Chondrocyte (in vitro differentiated cells): ENCODE measurements around the gene KRT7. TPM values are rescaled to one million over a fixed set of nuclear protein-coding genes. Genes with fewer than 3 reads are reported as not detected.

Source experiments
- DNase-seq: peaks from one replicate; pipeline ENCODE4 v3.0.0; 2021; ENCODE audit warnings: mixed read lengths, low spot score
- H3K27ac Mint-ChIP-seq: one replicate; pipeline ENCODE4 v1.8.0; 2021; ENCODE audit warnings: mild to moderate bottlenecking, moderate library complexity, mixed read lengths; ENCODE audit not compliant: unreplicated experiment
- H3K27me3 Mint-ChIP-seq: 2 replicates; pipeline ENCODE4 v1.8.0; 2021; ENCODE audit warnings: low read depth, mixed read lengths
- H3K36me3 Mint-ChIP-seq: 2 replicates; pipeline ENCODE4 v1.8.0; 2021; ENCODE audit warnings: low read depth, mixed read lengths
- H3K4me1 Mint-ChIP-seq: 2 replicates; pipeline ENCODE4 v1.8.0; 2021; ENCODE audit warnings: low read depth, mild to moderate bottlenecking, mixed read lengths
- H3K4me3 Mint-ChIP-seq: one replicate; pipeline ENCODE4 v1.8.0; 2021; ENCODE audit warnings: mild to moderate bottlenecking, moderate library complexity, mixed read lengths; ENCODE audit not compliant: unreplicated experiment
- H3K9me3 Mint-ChIP-seq: 2 replicates; pipeline ENCODE4 v1.8.0; 2021; ENCODE audit warnings: low read depth, mixed read lengths
- CTCF ChIP-seq: fragments of 200-600 bp; sonication (generic); IDR thresholded peaks from 2 replicates; pipeline ENCODE4 v1.5.0; 2021; ENCODE audit warnings: antibody characterized with exemption, mild to moderate bottlenecking, moderate library complexity
- total RNA-seq: library from RNA; stranded (reverse); gene quantifications from 3 replicates; pipeline ENCODE4 v1.2.1, GENCODE V29; 2021

The KRT7 gene
- total RNA-seq, 1 donor from 2014 or later, result 266 TPM

GRCh38 chr12:52291267-52291935, 58.4 kb downstream of the KRT7 start, which contains the start of gene KRT81:
TSS of gene KRT81 (minus strand) at chr12:52291534. CDS start at chr12:52291465, 69 bp downstream.
- Mint-ChIP-seq H3K36me3 (peaks cover 6% of the 10 kb centered on the region), H3K27ac (no peak within 1 kb of the TSS), H3K27me3 (peaks cover 29% of the 10 kb centered on the region), H3K4me3 (no peak within 1 kb of the TSS), H3K4me1 (peaks cover 8% of the 10 kb centered on the region), H3K9me3 (no peaks in the 10 kb centered on the region)
- TF ChIP-seq CTCF, result no peak
- DNase-seq, result no peak

- Mint-ChIP-seq H3K4me1 (no peaks in the 10 kb centered on the region), H3K27ac (no peak overlapping the region), H3K27me3 (peaks cover 47% of the 10 kb centered on the region), H3K4me3 (no peak overlapping the region), H3K36me3 (peaks cover 6% of the 10 kb centered on the region), H3K9me3 (no peaks in the 10 kb centered on the region)
- DNase-seq, result no peak
- TF ChIP-seq CTCF, result no peak
These were observed 60.9 kb downstream of the KRT7 start for GRCh38 chr12:52293926-52294325.

GRCh38 chr12:52294803-52295202, 61.8 kb downstream of the KRT7 start:
- Mint-ChIP-seq H3K27me3 (peaks cover 52% of the 10 kb centered on the region), H3K27ac (no peak overlapping the region), H3K9me3 (no peaks in the 10 kb centered on the region), H3K36me3 (peaks cover 6% of the 10 kb centered on the region), H3K4me3 (no peak overlapping the region), H3K4me1 (no peaks in the 10 kb centered on the region)
- no peak for DNase-seq
- TF ChIP-seq CTCF, result no peak

- Mint-ChIP-seq H3K4me1 (no peaks in the 10 kb centered on the region), H3K27me3 (peaks cover 53% of the 10 kb centered on the region), H3K9me3 (no peaks in the 10 kb centered on the region), H3K36me3 (peaks cover 6% of the 10 kb centered on the region), H3K4me3 (no peak overlapping the region), H3K27ac (no peak overlapping the region)
- DNase-seq, result no peak
- TF ChIP-seq CTCF, result no peak
These were observed 62.6 kb downstream of the KRT7 start for GRCh38 chr12:52295663-52296062.

GRCh38 chr12:52296572-52297215, 63.7 kb downstream of the KRT7 start:
- no peak overlapping the region for H3K27ac Mint-ChIP-seq
- no peak for DNase-seq
- H3K9me3 Mint-ChIP-seq, result no peaks in the 10 kb centered on the region
- H3K27me3 Mint-ChIP-seq, result peaks cover 55% of the 10 kb centered on the region
- no peak for TF ChIP-seq CTCF
- no peak overlapping the region for H3K4me3 Mint-ChIP-seq
- H3K36me3 Mint-ChIP-seq, result peaks cover 5% of the 10 kb centered on the region
- no peaks in the 10 kb centered on the region for H3K4me1 Mint-ChIP-seq

Other genes starting within 250 kb of the KRT7 start
- 11.1 to 15.7 TPM (median 13.7 TPM) in 3 replicates for gene TAMALIN, start 226.3 kb upstream of the KRT7 start, total RNA-seq
- 5.7 to 7.6 TPM (median 7.3 TPM) in 3 replicates for gene NR4A1, start 181.8 kb upstream of the KRT7 start, total RNA-seq
- gene ATG101, start 163.3 kb upstream of the KRT7 start, total RNA-seq, result 48.0 to 55.1 TPM (median 50.5 TPM) in 3 replicates
- gene SMIM41, start 153.5 kb upstream of the KRT7 start, total RNA-seq, result not detected in 3 replicates
- 10.7 to 17.0 TPM (median 12.1 TPM) in 3 replicates for gene KRT80, start 41.2 kb upstream of the KRT7 start, total RNA-seq
- gene KRT86, start 41.4 kb downstream of the KRT7 start, total RNA-seq, result 0.44 to 0.92 TPM (median 0.67 TPM) in 3 replicates
- gene KRT81, start 58.3 kb downstream of the KRT7 start, total RNA-seq, result 1.1 to 2.2 TPM (median 1.3 TPM) in 3 replicates
- gene KRT83, start 88.2 kb downstream of the KRT7 start, total RNA-seq, result not detected in 3 replicates
- not detected in 3 replicates for gene KRT85, start 134.2 kb downstream of the KRT7 start, total RNA-seq
- gene KRT84, start 152.4 kb downstream of the KRT7 start, total RNA-seq, result not detected in 3 replicates
- gene KRT82, start 173.1 kb downstream of the KRT7 start, total RNA-seq, result not detected in 3 replicates
- not detected in 3 replicates for gene KRT75, start 201.1 kb downstream of the KRT7 start, total RNA-seq
- gene KRT6B, start 218.9 kb downstream of the KRT7 start, total RNA-seq, result not detected in 3 replicates
- not detected in 3 replicates for gene KRT6C, start 240.6 kb downstream of the KRT7 start, total RNA-seq